HG02759 (cell line): ENCODE measurements around the gene GRPEL2.

ENCODE experiments used
- ATAC-seq: cut with Tn5 transposase; IDR thresholded peaks from one replicate; pipeline ENCODE4 v1.9.1; 2021; ENCODE audit warnings: mild to moderate bottlenecking, moderate library complexity; ENCODE audit not compliant: unreplicated experiment

Gene GRPEL2, protein sequence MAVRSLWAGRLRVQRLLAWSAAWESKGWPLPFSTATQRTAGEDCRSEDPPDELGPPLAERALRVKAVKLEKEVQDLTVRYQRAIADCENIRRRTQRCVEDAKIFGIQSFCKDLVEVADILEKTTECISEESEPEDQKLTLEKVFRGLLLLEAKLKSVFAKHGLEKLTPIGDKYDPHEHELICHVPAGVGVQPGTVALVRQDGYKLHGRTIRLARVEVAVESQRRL

DNA sequence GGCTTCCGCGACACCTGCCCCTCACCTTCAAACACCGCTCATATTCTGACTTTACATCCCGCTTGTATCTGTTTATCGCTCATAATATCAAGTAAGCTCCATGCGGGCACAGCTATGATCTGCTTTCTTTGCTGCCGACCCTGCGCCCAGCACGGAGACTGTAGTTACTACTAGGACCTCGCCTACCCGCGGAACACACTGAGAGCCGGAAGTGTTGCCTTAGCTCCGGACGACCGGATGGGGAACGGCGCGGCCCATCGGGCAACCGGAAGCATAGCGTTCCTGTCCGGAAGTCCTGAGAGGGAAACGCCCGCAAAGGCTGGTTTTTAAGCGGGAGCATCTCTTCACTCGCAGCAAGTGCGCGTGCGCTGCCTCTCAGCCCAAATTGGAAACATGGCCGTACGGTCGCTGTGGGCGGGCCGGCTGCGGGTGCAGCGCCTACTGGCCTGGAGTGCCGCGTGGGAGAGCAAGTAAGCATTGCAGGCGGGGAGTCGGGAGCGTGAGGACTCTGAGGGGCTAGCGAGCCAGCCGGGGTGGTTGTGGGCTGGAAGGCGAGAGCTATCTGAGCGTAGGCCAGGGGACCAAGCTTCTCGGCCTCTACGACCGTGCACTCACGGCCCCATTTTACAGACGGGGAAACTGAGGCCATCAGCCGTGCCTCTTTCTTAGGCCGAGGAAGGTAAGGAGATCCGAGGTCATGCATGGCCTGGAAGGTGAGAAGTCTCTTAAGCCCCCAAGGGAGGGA lies at the start of gene GRPEL2:
TSS of gene GRPEL2 (plus strand) at position 353 of the 745 bp plus-strand sequence. CDS start at position 394, 41 bp downstream.
- peak; percentile 97 for ATAC-seq

DNA sequence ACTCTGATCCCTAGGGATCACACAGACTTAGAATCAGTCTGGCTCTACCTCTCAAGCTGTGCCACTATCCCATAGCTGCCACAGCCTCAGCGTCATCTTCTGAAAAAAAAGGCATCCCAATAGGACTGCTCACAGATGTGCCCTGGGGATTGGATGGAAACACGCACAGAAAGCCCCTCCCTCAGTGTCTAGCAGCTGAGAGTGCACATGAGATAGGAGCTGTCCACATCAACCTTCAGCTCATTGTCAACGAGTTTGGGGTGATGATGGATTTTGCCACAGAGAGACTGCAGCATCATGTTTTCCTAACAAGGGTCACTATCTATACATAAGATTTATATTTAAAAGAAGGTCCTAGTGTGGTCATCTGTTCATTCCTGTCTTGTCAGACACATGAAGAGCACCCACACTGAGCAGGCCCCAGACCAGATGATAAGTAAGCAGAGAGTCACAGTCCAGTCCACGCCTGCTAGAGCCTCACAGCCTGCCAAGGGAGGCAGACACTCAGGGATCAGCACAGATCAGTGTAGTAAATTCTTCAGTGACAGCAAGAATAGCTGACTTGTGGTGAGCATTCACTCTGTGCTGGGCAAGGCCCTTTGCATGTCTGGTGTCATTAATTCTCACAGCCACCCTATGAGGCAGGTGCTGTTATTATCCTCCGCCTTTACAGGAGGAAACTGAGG lies 47.8 kb upstream of the GRPEL2 start:
- ATAC-seq = no peak

DNA sequence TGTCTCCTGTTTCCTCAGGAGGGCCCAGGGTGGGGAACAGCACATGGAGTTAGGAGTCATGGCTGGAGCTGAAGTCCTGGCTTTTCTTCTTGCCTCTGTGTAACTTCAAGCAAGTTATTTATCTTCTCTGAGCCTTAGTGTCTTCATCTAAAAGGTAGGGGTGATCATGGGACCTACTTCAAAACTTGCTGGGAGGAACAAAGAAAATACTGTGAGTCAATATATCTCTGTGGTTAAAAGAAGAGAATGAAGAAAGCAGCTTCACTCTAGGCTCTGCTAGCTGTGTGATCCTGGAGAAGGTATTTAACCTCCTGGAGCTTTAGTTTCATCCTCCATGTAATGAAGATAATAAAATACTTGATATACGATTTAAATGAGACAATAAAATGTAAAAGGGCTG lies 47.1 kb upstream of the GRPEL2 start:
- ATAC-seq = no peak

DNA sequence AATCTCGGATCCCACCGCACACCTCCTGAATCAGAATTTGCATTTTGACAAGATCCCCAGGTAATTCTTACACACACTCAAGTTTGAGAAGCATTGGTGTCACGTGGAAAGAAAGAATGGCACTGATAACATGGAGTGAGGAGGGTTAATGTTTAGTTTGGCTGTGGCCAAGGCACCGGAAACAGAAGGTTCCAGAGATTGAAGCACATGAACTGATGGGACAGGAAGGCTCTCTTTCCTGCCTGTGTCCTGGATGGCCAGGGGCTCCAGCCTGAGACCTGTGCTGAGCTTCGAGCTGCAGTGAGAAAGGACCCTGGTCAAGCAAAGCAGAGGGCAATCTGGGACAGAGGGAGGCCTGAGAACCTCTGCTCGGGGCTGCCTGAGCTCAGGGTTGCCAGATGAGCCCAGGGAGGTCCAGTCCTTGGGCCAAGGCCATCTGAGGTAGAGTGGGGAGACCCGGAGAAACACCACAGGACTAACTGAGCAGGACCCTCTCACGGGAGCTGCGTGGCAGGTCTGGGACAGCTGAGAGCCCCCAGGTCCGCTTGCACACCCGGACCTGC lies 46.4 kb upstream of the GRPEL2 start:
- no peak for ATAC-seq

DNA sequence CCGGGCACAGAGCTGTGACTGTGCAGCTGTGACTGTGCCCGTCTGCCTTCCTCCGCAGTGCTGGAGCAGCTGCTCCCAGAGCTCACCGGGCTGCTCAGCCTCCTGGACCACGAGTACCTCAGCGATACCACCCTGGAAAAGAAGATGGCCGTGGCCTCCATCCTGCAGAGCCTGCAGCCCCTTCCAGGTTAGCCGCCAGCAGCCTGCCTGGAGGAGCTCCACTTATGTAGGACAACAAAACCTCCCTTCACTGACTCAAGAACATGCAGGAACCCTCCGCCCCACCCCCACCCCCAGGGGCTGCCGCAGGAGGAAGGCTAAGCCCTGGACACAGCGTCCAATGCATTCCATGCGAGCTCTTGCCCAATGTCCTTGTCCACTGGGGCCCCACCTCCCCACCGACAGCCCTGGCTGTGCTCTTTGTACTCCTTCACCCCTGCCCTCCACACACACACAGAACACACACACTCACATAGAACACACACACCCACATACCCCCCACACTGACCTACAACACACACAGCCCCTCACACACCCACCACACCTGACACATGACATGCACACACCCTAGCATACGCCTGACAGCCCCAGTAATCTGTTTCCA lies 45.7 kb upstream of the GRPEL2 start:
- ATAC-seq = no peak

DNA sequence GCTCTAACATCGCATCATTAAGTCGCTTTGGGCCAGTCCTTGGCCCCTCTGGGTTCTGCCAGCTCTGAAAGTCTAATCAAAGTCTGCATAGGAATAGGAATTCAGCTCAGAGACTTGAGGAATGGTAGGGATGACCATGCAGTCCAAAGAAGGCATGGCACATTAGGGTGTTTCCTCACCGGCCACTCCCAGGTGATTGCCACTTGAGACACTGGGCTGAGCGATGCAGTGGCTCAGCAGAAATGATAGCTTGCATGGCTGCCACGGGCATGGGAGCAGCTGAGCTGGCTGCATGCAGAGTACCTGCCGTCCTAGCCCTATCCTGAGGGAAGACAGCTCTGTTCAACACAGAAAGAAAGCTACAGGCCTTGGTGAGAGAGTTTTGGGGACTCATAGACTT lies 44.9 kb upstream of the GRPEL2 start:
- ATAC-seq = no peak

DNA sequence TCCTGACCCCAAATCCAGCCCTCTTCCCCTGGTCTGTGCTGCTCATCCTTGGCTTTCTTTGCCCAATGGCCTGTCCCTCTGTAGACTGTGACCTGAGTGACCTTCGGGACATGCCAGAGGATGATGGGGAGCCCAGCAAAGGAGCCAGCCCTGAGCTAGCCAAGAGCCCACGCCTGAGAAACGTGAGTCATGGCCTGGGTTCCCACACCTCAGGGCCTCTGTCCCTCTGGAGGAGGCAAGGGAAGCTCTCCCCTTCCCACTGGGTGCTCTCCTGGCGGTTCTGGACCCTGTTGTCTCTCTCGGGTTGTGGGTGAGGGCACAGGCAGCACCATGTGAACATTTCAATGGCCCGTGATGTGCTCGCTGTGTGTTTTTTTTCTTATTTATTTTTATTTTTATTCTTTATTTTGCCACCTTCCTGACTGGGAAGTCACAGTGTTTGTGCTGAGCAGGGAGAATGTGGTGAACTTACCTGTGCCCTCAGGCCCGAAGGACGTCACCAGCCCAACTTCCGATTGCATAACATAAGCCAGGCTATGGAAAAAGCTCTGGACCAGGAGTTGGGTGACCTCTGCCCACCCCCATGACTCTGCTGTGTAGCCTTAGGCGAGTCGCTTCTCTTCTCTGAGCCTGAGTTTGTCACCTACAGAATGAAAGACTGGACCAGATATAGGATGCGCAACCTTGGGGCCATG lies 44.1 kb upstream of the GRPEL2 start:
- ATAC-seq = no peak

DNA sequence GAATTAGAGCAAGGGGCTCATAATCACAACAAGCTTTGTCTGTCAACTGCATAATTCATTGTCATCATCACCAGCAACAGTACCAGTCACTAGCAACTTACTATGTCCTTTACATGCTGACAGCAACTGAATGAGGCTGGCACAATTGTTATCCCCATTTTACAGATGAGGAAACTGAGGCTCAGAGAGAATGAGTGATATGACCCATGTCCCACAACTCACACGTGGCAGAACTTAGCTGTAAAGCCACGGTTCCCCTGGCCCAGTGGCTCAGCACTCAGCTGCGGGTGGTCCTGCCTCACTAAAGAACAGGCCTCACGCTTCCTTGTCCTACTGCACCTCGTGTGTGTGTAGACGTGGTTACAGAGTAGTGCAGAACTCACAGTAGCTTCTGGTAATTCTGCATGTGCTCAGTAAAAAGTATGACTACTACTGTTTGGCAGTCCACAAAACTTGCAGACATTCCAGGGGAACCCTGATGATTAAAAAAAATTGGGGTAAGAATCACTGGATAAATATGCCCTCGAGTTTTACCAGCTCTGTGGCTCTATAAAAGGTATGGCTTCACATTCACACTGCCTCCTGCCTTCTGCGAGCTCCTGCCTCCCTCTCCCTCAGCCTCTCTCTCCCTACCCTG lies 43.4 kb upstream of the GRPEL2 start:
- no peak for ATAC-seq

DNA sequence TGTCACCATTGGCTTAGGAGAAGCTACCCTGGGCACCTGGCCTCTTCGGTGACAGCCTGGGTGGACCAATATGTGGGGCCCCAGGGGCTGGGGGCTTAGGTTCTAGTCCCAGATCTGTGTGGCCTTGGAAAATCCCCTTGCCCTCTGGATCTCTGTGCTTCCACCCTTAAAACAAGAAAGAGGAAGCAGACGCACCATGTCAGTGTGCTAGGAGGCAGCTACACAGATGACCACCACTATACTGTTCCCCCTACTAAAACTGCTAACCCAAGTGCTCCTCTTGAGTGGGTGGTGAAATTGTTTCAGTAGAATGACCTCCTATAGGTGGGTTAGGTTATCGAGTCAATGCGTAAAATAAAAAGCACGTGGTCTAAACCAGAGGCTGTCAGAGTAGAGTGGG lies 42.7 kb upstream of the GRPEL2 start:
- ATAC-seq = no peak

DNA sequence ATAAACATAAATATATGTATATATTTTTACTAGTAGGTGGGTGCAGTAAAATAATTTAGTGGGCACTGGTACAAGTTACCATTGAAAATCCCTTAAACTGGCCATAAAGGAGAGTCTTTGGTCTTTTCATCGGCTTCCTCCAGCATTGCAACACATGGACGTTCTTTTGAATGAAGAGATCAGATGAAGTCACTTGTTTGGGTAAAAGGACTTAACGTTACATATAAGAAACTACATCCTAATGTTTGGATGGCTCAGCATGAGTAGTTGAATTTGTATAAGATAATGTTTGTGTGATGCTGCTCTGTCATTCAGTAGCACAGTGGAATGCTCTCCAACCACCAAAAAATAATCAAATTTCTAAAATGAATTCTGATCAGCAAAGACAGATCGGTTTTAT lies 42.1 kb upstream of the GRPEL2 start:
- no peak for ATAC-seq

DNA sequence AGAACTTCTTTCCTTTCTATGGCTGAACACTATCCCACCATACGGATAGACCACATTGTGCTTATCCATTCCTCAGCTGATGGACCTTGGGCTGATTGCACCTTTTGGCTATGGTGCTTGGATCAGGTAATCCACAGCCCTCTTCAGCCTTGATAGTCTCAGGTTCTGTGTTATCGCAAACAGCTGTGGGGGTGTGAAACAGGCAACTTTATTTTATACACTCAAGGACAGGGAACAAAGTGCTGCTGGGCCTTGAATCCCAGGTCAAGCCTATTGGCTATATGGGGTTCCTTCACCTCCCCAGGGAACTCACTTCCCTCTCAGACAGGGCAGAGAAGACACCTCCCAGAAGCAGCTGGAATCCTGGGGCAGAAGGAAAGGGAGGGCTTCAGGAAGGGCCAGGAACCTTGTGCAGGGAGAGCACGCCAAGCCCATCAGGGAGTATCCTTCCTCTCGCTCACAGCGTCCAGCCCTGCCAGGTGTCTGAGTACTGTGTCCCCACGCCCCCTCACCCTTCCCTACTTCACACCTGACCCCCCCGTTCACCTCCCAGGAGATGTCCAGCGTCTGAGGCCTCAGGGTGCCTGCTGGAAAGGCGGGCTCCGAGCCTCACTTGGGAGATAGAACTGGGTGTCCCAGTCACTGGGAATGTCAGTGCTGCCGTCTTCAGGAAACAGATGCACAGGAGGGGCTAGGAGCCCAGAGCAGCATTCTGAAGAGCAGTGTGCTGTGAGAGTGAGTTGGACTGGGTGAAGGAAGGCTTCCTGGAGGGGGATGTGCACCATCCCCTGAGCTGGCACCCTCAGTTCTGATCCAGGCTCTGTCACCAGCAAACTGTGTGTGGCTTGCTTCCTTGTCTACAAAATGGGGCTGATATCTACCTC lies 40.9 kb upstream of the GRPEL2 start:
- ATAC-seq = no peak

DNA sequence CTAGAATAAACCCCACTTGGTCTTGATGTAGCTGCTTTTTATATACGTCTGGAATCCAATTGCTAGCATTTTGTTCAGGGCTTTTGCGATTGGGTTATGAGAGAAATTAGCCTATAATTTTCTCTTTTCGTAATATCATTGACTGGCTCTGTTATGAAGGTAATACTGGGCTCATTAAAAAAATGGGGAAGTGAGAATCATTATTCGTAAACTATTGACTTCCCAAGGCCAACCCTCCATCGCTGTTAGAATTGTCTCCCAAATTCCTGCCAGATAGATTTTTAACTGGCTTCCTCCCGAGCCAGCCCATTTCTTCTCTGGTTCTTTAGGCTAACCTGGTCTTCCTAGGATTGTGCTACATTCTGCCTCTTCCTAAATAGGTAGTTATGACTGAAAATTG lies 35.9 kb upstream of the GRPEL2 start:
- no peak for ATAC-seq

DNA sequence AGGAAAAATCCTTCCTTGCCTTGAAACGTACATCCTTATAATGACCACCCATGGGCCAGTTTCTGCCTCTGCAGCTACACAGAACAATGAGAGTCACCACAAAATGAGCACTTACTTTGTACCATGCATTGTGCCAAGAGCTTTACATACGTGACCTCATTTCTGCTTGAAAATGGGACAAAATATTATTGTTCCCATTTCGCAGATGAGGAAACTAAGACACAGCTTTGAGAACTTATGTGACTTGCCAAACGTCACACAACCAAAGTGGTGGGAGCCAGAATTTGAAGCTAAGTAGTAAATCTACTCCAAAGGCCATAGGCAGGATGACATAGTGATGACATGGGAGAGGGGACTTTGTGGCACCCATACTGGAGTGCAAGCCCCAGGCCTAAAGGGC lies 34.8 kb upstream of the GRPEL2 start:
- no peak for ATAC-seq

DNA sequence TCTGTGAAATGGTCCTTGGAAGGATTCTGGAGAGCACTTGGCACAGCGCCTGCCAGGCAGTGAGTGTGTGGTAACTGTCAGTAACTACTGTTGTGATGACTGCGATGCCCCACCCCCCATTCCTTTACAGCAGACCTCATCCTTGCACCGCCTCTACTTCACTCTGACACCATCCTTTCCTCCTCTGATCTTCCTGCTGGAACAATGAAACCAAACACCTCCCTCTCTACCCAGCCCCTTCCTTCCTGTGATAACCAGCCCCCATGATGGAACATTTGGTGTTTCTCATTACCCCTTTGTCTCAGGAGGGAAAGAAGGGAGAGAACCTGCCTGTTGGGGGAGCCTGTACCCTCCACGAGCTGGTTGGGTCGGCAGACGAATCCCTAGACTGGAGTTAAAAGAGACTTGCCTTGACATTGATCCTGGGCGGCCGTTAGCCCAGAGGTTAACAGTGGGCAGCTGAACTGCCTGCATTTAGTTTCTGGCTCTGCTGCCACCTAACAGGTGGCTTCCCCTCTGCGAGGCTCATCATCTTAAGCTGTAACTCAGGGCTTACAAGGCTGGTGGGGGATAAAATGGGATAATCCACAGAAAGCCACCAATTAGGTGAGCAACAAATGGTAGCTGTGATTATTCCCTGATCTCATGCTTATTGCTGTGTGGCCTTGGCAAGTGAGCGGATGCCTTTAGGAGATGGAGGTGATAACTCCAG lies 34.2 kb upstream of the GRPEL2 start:
- ATAC-seq = no peak

DNA sequence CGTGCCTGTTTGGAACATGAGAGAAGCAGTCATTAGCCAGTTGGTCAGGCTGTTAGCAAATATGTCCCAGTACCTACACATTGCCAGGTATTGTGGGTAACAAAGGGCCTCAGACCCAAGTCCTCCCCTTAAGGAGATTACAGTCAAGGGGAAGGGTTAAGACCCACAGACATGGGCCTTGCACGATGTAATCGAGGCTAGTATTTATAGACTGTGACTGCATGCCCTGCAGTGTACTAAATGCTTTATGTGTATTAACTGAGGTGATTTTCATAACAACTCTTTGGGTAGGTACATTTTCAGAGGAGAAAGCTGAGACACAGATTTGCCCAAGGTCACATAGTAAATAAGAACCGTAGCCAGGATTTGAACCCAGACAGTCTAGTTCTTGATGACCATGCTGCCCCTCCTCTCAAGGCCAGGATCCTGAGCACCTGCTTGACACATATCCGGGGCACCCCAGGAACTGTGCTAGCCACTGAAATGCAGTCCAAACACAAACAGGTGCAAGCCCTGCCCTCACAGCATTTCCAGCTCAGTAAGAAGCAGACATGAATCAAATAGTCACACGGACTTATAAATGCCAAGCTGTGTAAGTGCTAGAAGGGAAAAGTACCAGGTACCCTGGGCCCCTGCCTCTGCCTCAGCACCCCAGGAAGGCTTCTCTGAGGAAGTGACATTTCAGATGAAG lies 32.0 kb upstream of the GRPEL2 start:
- no peak for ATAC-seq

DNA sequence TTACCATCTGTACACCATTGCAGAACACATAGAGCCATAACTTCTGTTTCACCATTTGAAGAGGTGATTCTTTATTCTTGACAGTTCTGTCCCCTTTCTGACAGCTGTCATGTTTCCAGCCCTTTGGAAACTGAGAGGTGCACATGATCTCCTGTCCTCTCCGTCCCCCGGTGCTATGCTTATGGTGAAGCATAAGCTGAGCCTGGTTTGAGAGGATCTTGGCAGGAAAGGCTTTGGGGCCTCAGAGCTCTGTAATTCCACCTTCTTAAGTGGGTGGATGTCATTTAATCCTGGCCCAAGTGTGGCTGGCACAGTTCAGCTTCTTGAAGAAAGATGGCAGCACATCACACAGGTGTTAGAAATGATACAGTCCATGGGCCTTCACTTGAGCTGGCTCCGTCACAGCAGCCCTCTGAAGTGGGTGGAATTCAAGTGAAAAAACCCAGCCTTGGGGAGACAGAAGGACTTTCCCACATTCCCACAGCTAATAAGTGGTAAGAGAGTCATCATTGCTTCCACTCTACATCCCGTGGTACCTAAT lies 30.7 kb upstream of the GRPEL2 start:
- no peak for ATAC-seq

DNA sequence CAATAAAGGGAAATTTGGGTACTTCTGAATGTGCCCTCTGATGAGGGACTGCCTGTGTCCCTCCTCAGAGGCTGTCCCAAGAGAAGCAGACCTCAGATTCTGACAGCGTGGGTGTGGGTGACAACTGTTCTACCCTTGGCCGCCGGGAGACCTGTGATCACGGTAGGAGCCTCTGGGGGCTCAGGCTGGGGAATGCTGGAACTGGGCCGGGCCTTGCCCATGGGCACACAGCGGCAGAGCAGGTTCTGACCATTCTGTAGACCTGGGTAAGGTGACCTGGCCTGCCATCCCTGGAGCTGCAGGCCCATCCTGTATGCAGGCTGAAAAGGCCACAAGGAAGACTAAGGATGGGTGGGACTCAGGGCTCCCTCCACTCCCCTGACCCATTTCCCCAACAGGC lies 29.5 kb upstream of the GRPEL2 start:
- ATAC-seq = no peak
